HepG2 (cell line): ENCODE results near the gene CCDC14. TPM values are rescaled to one million over a fixed set of nuclear protein-coding genes. Genes with fewer than 3 reads are reported as not detected.

Experiments
- ATAC-seq: fragments of 200-7000 bp; cut with Tn5 transposase; 3 replicates; pipeline ENCODE4 v1.9.1; 2020; ENCODE audit warnings: mild to moderate bottlenecking, moderate library complexity
- BruUV-seq: library from RNA; stranded (reverse); fragments of 400-500 nt; replicated peaks from 2 replicates; lab custom pipeline; 2021; lab: Mats Ljungman, UMichigan
- CTCF ChIA-PET: fragments of 300-600 bp; formaldehyde crosslinking; extraction: SDS; loops from one replicate; lab custom pipeline; 2021; ENCODE audit warnings: low total read pairs, inconsistent platforms, low intra/inter-chr PET ratio; lab: Yijun Ruan, JAX
- POLR2A ChIA-PET: fragments of 350-600 bp; sonication (Branson Sonifier 250); formaldehyde crosslinking; loops from one replicate; lab custom pipeline; 2020; ENCODE audit warnings: antibody characterized with exemption, inconsistent platforms; lab: Yijun Ruan, JAX
- DNase-seq: peaks from one replicate; pipeline ENCODE4 v3.0.0-alpha.2; 2015; ENCODE audit warnings: low spot score
- FAIRE-seq: peaks from 3 replicates; lab custom pipeline; 2011; peaks lifted over from hg19 to GRCh38; lab: Jason Lieb, UNC
- H2AFZ ChIP-seq: one replicate; pipeline ENCODE4 v1.6.1; 2011; ENCODE audit warnings: low read length, inconsistent platforms
- H3K27ac ChIP-seq: fragments of 300-600 bp; 3 replicates; pipeline ENCODE4 v1.8.0; 2011; ENCODE audit warnings: mixed run types, mild to moderate bottlenecking, mixed read lengths, low read length, inconsistent platforms; ENCODE audit not compliant: insufficient read depth; ENCODE audit errors: extremely low read length
- H3K27me3 ChIP-seq, 2 experiments: fragments of 200-600 bp in 1 of 2; 2 replicates in 1 of 2; 3 replicates in 1 of 2; pipeline versions ENCODE4 v1.6.0 to v1.8.0; 2011; ENCODE audit warnings: low read length in 2 of 2, mild to moderate bottlenecking in 2 of 2, moderate library complexity in 2 of 2, inconsistent platforms in 1 of 2; ENCODE audit not compliant: insufficient read depth in 2 of 2, control insufficient read depth in 1 of 2
- H3K36me3 ChIP-seq, 2 experiments: fragments of 200-600 bp in 1 of 2; replicated peaks in 1 of 2; 2 replicates in 1 of 2; 3 replicates in 1 of 2; pipeline versions ENCODE4 v1.5.1 to v1.8.0; 2011; ENCODE audit warnings: low read length in 2 of 2, inconsistent platforms in 1 of 2; ENCODE audit not compliant: insufficient read depth in 2 of 2, control insufficient read depth in 1 of 2
- H3K4me1 ChIP-seq: 2 replicates; pipeline ENCODE4 v1.5.1; 2012; ENCODE audit warnings: low read length, inconsistent platforms; ENCODE audit not compliant: insufficient read depth
- H3K4me2 ChIP-seq: 2 replicates; pipeline ENCODE4 v1.6.0; 2011; ENCODE audit warnings: low read depth, low read length, inconsistent platforms
- H3K4me3 ChIP-seq, 3 experiments: fragments of 200-600 bp in 1 of 3; sonication (generic), shearing (Covaris generic) in 1 of 3; replicated peaks in 1 of 3; 2 replicates each; pipeline ENCODE4 v1.5.1; 2011 to 2016; ENCODE audit warnings: low read length in 3 of 3, inconsistent platforms in 2 of 3, low read depth in 2 of 3, mild to moderate bottlenecking in 2 of 3, control low read depth in 1 of 3, mixed read lengths in 1 of 3; ENCODE audit not compliant: insufficient read depth in 1 of 3
- H3K79me2 ChIP-seq: one replicate; pipeline ENCODE4 v1.6.1; 2011; ENCODE audit warnings: low read length, inconsistent platforms; ENCODE audit not compliant: insufficient read depth
- H3K9ac ChIP-seq: 2 replicates; pipeline ENCODE4 v1.6.0; 2011; ENCODE audit warnings: mild to moderate bottlenecking, low read depth, low read length, inconsistent platforms; ENCODE audit not compliant: insufficient read depth
- H3K9me3 ChIP-seq: 2 replicates; pipeline ENCODE4 v1.5.1; 2012; ENCODE audit warnings: mild to moderate bottlenecking, low read length
- H4K20me1 ChIP-seq: 2 replicates; pipeline ENCODE4 v1.6.0; 2011; ENCODE audit warnings: inconsistent platforms, mild to moderate bottlenecking, low read length, moderate library complexity; ENCODE audit not compliant: insufficient read depth
- ARNT2 ChIP-seq: sonication (generic); formaldehyde crosslinking; IDR thresholded peaks from 2 replicates; pipeline ENCODE4 v1.8.0; 2022; ENCODE audit warnings: mild to moderate bottlenecking, low read depth, missing genetic modification reagents, moderate library complexity
- FOXJ3 ChIP-seq: sonication (generic); formaldehyde crosslinking; IDR thresholded peaks from 2 replicates; pipeline ENCODE4 v1.4.0; 2020; ENCODE audit warnings: missing genetic modification reagents, mild to moderate bottlenecking, borderline replicate concordance
- PAWR ChIP-seq: sonication (generic); formaldehyde crosslinking; IDR thresholded peaks from 2 replicates; pipeline ENCODE4 v1.4.0; 2020; ENCODE audit warnings: missing genetic modification reagents, mild to moderate bottlenecking, borderline replicate concordance
- RBM39 ChIP-seq: fragments of 200-400 bp; formaldehyde crosslinking; IDR thresholded peaks from one replicate; pipeline ENCODE4 v1.6.1; 2018; ENCODE audit warnings: antibody characterized with exemption, mild to moderate bottlenecking, low read depth, low read length; ENCODE audit not compliant: poor library complexity, severe bottlenecking
- SRF ChIP-seq: IDR thresholded peaks from 2 replicates; pipeline ENCODE4 v1.6.1; 2011; ENCODE audit warnings: mild to moderate bottlenecking, low read depth, low read length, moderate library complexity
- SRSF1 ChIP-seq: fragments of 200-400 bp; formaldehyde crosslinking; optimal IDR thresholded peaks from 2 replicates; pipeline ENCODE3; 2017; ENCODE audit warnings: mild to moderate bottlenecking, low read depth, low read length, moderate library complexity
- TARDBP ChIP-seq: sonication (generic); formaldehyde crosslinking; IDR thresholded peaks from 2 replicates; pipeline ENCODE4 v1.8.0; 2022; ENCODE audit warnings: mild to moderate bottlenecking, missing genetic modification reagents
- TCF7 ChIP-seq: sonication (generic); IDR thresholded peaks from 2 replicates; pipeline ENCODE4 v1.6.1; 2016; ENCODE audit warnings: antibody characterized with exemption, low read depth
- TRIM24 ChIP-seq: sonication (generic); formaldehyde crosslinking; IDR thresholded peaks from 2 replicates; pipeline ENCODE4 v1.8.0; 2022; ENCODE audit warnings: mild to moderate bottlenecking, missing genetic modification reagents
- ZBTB1 ChIP-seq: sonication (generic); formaldehyde crosslinking; IDR thresholded peaks from 2 replicates; pipeline ENCODE4 v1.4.0; 2020; ENCODE audit warnings: missing genetic modification reagents, borderline replicate concordance
- ZBTB8A ChIP-seq: sonication (generic); formaldehyde crosslinking; IDR thresholded peaks from 2 replicates; pipeline ENCODE4 v1.4.0; 2020; ENCODE audit warnings: mild to moderate bottlenecking, low read depth, missing genetic modification reagents, borderline replicate concordance
- ZKSCAN5 ChIP-seq: sonication (generic); formaldehyde crosslinking; IDR thresholded peaks from 2 replicates; pipeline ENCODE4 v1.5.1; 2020; ENCODE audit warnings: mild to moderate bottlenecking, missing genetic modification reagents
- ZNF33A ChIP-seq: sonication (generic); formaldehyde crosslinking; IDR thresholded peaks from 2 replicates; pipeline ENCODE4 v1.5.1; 2020; ENCODE audit warnings: missing genetic modification reagents, mild to moderate bottlenecking, moderate library complexity, borderline replicate concordance
- ZNF432 ChIP-seq: sonication (generic); formaldehyde crosslinking; IDR thresholded peaks from 2 replicates; pipeline ENCODE4 v1.5.0; 2020; ENCODE audit warnings: missing genetic modification reagents, mild to moderate bottlenecking, borderline replicate concordance
- ZNF580 ChIP-seq: IDR thresholded peaks from 2 replicates; pipeline ENCODE4 v1.6.1; 2016; ENCODE audit warnings: low read depth, borderline replicate concordance
- ZNF703 ChIP-seq: sonication (generic); formaldehyde crosslinking; IDR thresholded peaks from 2 replicates; pipeline ENCODE4 v1.5.1; 2020; ENCODE audit warnings: missing genetic modification reagents, mild to moderate bottlenecking, moderate library complexity, borderline replicate concordance
- WGBS: methylation state at CpG from one replicate; pipeline ENCODE4 v1.1.6; 2017; ENCODE audit warnings: low lambda C conversion rate; 5-methylcytosine and 5-hydroxymethylcytosine counted together
- in situ Hi-C: cut with HindIII; loops from 2 replicates; pipeline ENCODE4 v1.10.0; 2017; ENCODE audit warnings: low pct_unique_long_range_greater_than_20kb; ENCODE audit not compliant: extremely low pct_ligation_motif_present
- intact Hi-C: fragments of 100-400 bp; cut with micrococcal nuclease; formaldehyde crosslinking; loops from one replicate; pipeline ENCODE4 v1.10.0; 2022; ENCODE audit not compliant: unreplicated experiment
- polyA plus RNA-seq, 8 experiments: library from polyadenylated mRNA; depleted of rRNA in 3 of 8; stranded (reverse) in 7 of 8; unstranded in 1 of 8; fragments of >200 nt; fragmentation: Illumina TruSeq in 4 of 8; extraction: Trizol in 4 of 8; gene quantifications; 2 replicates each; pipeline versions ENCODE4 v1.2.1 to v1.2.3, GENCODE V29; 2011 to 2016; ENCODE audit warnings: low read depth in 4 of 8, missing spikeins in 1 of 8, mixed read lengths in 1 of 8; ENCODE audit not compliant: insufficient read depth in 1 of 8
- total RNA-seq, 5 experiments: library from RNA; depleted of rRNA; stranded (reverse); fragments of >200 nt; fragmentation: Illumina TruSeq; extraction: Trizol; gene quantifications; 2 replicates each; pipeline ENCODE4 v1.2.3, GENCODE V29; 2016; ENCODE audit warnings: low read depth in 1 of 5

The CCDC14 gene
- total and polyA plus RNA-seq, 2 of the 13 experiments (the other 11 are each of a cell fraction or from before 2014, with no cell fraction given) = 48.7 to 49.0 TPM

GRCh38 chr3:123870033-123870432, 91.0 kb downstream of the CCDC14 start:
- Histone ChIP-seq H4K20me1 (no peaks in the 10 kb centered on the region), H3K4me1 (no peaks in the 10 kb centered on the region), H3K9me3 (no peaks in the 10 kb centered on the region), H3K4me2 (no peak overlapping the region), H3K27ac (no peak overlapping the region)
- no TSS peak for BruUV-seq
- DNase-seq = no peak
- ATAC-seq = no peak
- TF ChIP-seq SRF (no peak), ARNT2 (CRISPR knock-in tag) (no peak), ZKSCAN5 (CRISPR knock-in tag) (no peak), ZNF580 (no peak), TARDBP (CRISPR knock-in tag) (no peak), FOXJ3 (no peak), ZNF703 (no peak), ZBTB1 (CRISPR knock-in tag) (no peak), TCF7 (no peak), RBM39 (no peak), ZNF432 (CRISPR knock-in tag) (no peak), SRSF1 (no peak), ZNF33A (CRISPR knock-in tag) (no peak), TRIM24 (CRISPR knock-in tag) (no peak), ZBTB8A (CRISPR knock-in tag) (no peak), PAWR (no peak)
- TF ChIP-seq, all 625 proteins: peak for 0
- Histone ChIP-seq H3K4me3 (no peak overlapping the region), H3K36me3 (no peaks in the 10 kb centered on the region), H2AFZ (no peak overlapping the region), H3K27me3 (no peaks in the 10 kb centered on the region; a peak in 2 of 5 replicates), H3K9ac (no peak overlapping the region), H3K79me2 (no peaks in the 10 kb centered on the region)
- CTCF ChIA-PET = no interaction called here
- intact Hi-C loops (no loop called here), in situ Hi-C loops (no loop called here)
- POLR2A ChIA-PET = no interaction called here
- WGBS = 60% methylated on average over 1 of the region's 1 CpG
- no peak for FAIRE-seq
